GM21447 (cell line): ENCODE data around the gene CDK5RAP2.
"Not testable (repeated sequence)": the region's sequence is repeated elsewhere in the genome, so short reads cannot be mapped to it uniquely, and the experiment has no call there.

ENCODE experiments used
- ATAC-seq: cut with Tn5 transposase; IDR thresholded peaks from one replicate; pipeline ENCODE4 v1.9.1; 2021; ENCODE audit not compliant: unreplicated experiment

CDK5RAP2 gene

GRCh38 chr9:120545701-120546550 is 34.0 kb downstream of the CDK5RAP2 start:
- ATAC-seq = no peak

GRCh38 chr9:120544441-120544840 is 35.5 kb downstream of the CDK5RAP2 start:
- no peak for ATAC-seq

- ATAC-seq = no peak
Measured at GRCh38 chr9:120542701-120543490, 37.1 kb downstream of the CDK5RAP2 start.

- no peak for ATAC-seq
Measured at GRCh38 chr9:120541921-120542320, 38.0 kb downstream of the CDK5RAP2 start.

- no peak for ATAC-seq
Measured at GRCh38 chr9:120539951-120540350, 40.0 kb downstream of the CDK5RAP2 start.

- no peak for ATAC-seq
Measured at GRCh38 chr9:120538339-120538738, 41.6 kb downstream of the CDK5RAP2 start.

- no peak for ATAC-seq
Measured at GRCh38 chr9:120536949-120537640, 42.9 kb downstream of the CDK5RAP2 start.

- no peak for ATAC-seq
Measured at GRCh38 chr9:120536094-120536493, 43.9 kb downstream of the CDK5RAP2 start.

- no peak for ATAC-seq
Measured at GRCh38 chr9:120534266-120534665, 45.7 kb downstream of the CDK5RAP2 start.

- no peak for ATAC-seq
Measured at GRCh38 chr9:120532891-120533290, 47.1 kb downstream of the CDK5RAP2 start.

GRCh38 chr9:120532475-120532874 is 47.5 kb downstream of the CDK5RAP2 start:
- no peak for ATAC-seq

- no peak for ATAC-seq
Measured at GRCh38 chr9:120531683-120532300, 48.2 kb downstream of the CDK5RAP2 start.

GRCh38 chr9:120530220-120530832 is 49.6 kb downstream of the CDK5RAP2 start:
- ATAC-seq = not testable (repeated sequence)

GRCh38 chr9:120528829-120529228 is 51.1 kb downstream of the CDK5RAP2 start:
- ATAC-seq = no peak

GRCh38 chr9:120528327-120528726 is 51.6 kb downstream of the CDK5RAP2 start:
- ATAC-seq = no peak

- ATAC-seq = no peak
Measured at GRCh38 chr9:120526534-120526933, 53.4 kb downstream of the CDK5RAP2 start.

GRCh38 chr9:120524863-120525262 is 55.1 kb downstream of the CDK5RAP2 start:
- ATAC-seq = no peak

- ATAC-seq = no peak
Measured at GRCh38 chr9:120524038-120524437, 55.9 kb downstream of the CDK5RAP2 start.

GRCh38 chr9:120522558-120522957 is 57.4 kb downstream of the CDK5RAP2 start:
- ATAC-seq = no peak

GRCh38 chr9:120522032-120522431 is 57.9 kb downstream of the CDK5RAP2 start:
- ATAC-seq = no peak

GRCh38 chr9:120521101-120521500 is 58.9 kb downstream of the CDK5RAP2 start:
- ATAC-seq = no peak
